HCT116 (cell line): ENCODE data around the gene TTC39C. TPM values are rescaled to one million over a fixed set of nuclear protein-coding genes. Genes with fewer than 3 reads are reported as not detected.

ENCODE experiments used
- ATAC-seq: fragments of 200-7000 bp; cut with Tn5 transposase; 2 replicates; pipeline ENCODE4 v1.9.1; 2020; ENCODE audit warnings: mild to moderate bottlenecking, moderate library complexity
- BruUV-seq: library from RNA; stranded (reverse); fragments of 400-500 nt; replicated peaks from 2 replicates; lab custom pipeline; 2021; lab: Mats Ljungman, UMichigan
- CTCF ChIA-PET: fragments of 300-600 bp; sonication (Branson Sonifier 250); formaldehyde crosslinking; loops from one replicate; lab custom pipeline; 2021; ENCODE audit warnings: antibody characterized with exemption; lab: Charles Lee
- POLR2A ChIA-PET: fragments of 300-600, 350-600 bp; sonication (Branson Sonifier 250); formaldehyde crosslinking; loops from one replicate; lab custom pipeline; 2021; ENCODE audit warnings: antibody characterized with exemption; lab: Charles Lee
- RAD21 ChIA-PET, 2 experiments: fragments of 300-600 bp; sonication (Branson Sonifier 250); formaldehyde crosslinking; loops; one replicate each; lab custom pipeline; 2023; ENCODE audit warnings: low total read pairs in 2 of 2; ENCODE audit not compliant: uncharacterized antibody in 2 of 2, unreplicated experiment in 2 of 2, low non-redundant PET in 1 of 2; lab: Charles Lee
- DNase-seq: peaks from one replicate; pipeline ENCODE4 v3.0.0-alpha.2; 2010; ENCODE audit warnings: low read depth, low spot score
- H2AFZ ChIP-seq: fragments of 200-600 bp; shearing (Covaris generic), sonication (generic); 2 replicates; pipeline ENCODE4 v1.6.1; 2017; ENCODE audit warnings: low read depth, mixed run types, mixed read lengths, antibody characterized with exemption, low read length; ENCODE audit not compliant: poor library complexity, severe bottlenecking
- H3K27ac ChIP-seq: 2 replicates; pipeline ENCODE4 v1.5.1; 2012; ENCODE audit warnings: low read depth, low read length
- H3K27me3 ChIP-seq: fragments of 200-600 bp; sonication (generic); 2 replicates; pipeline ENCODE4 v1.6.1; 2016; ENCODE audit warnings: mixed run types, low read length, mixed read lengths; ENCODE audit not compliant: insufficient read depth
- H3K36me3 ChIP-seq, 2 experiments: fragments of 200-500 bp in 1 of 2; fragments of 200-600 bp in 1 of 2; sonication (Bioruptor generic) in 1 of 2; sonication (generic) in 1 of 2; 2 replicates each; pipeline versions ENCODE4 v1.5.1 to v1.6.1; 2014 to 2016; ENCODE audit warnings: low read length in 2 of 2, inconsistent platforms in 1 of 2, mixed read lengths in 1 of 2, mixed run types in 1 of 2; ENCODE audit not compliant: insufficient read depth in 2 of 2, control insufficient read depth in 1 of 2
- H3K4me1 ChIP-seq, 2 experiments: fragments of 200-600 bp in 1 of 2; sonication (generic) in 1 of 2; 2 replicates each; pipeline versions ENCODE4 v1.5.1 to v1.6.1; 2012 to 2017; ENCODE audit warnings: low read length in 2 of 2, inconsistent platforms in 1 of 2, mild to moderate bottlenecking in 1 of 2, mixed read lengths in 1 of 2, mixed run types in 1 of 2, moderate library complexity in 1 of 2; ENCODE audit not compliant: insufficient read depth in 2 of 2, control insufficient read depth in 1 of 2
- H3K4me2 ChIP-seq: fragments of 200-600 bp; sonication (generic); 2 replicates; pipeline ENCODE4 v1.6.1; 2017; ENCODE audit warnings: mixed run types, low read length, mixed read lengths
- H3K4me3 ChIP-seq, 2 experiments: fragments of 200-600 bp in 1 of 2; sonication (generic) in 1 of 2; replicated peaks in 1 of 2; 2 replicates each; pipeline ENCODE4 v1.5.1; 2011 to 2016; ENCODE audit warnings: low read length in 2 of 2, control low read depth in 1 of 2, low read depth in 1 of 2, mild to moderate bottlenecking in 1 of 2, mixed read lengths in 1 of 2, mixed run types in 1 of 2
- H3K79me2 ChIP-seq: fragments of 200-600 bp; sonication (generic); 2 replicates; pipeline ENCODE4 v1.6.1; 2017; ENCODE audit warnings: mild to moderate bottlenecking, mixed run types, low read length, moderate library complexity, mixed read lengths; ENCODE audit not compliant: insufficient read depth
- H3K9ac ChIP-seq: fragments of 200-600 bp; sonication (generic); 2 replicates; pipeline ENCODE4 v1.6.1; 2016; ENCODE audit warnings: low read length, mixed read lengths
- H3K9me2 ChIP-seq: fragments of 200-600 bp; sonication (generic), shearing (Covaris generic); 2 replicates; pipeline ENCODE4 v1.6.1; 2017; ENCODE audit warnings: mixed run types, mild to moderate bottlenecking, moderate library complexity; ENCODE audit not compliant: insufficient read depth
- H3K9me3 ChIP-seq, 2 experiments: fragments of 200-500 bp in 1 of 2; fragments of 200-600 bp in 1 of 2; sonication (Bioruptor generic) in 1 of 2; sonication (generic) in 1 of 2; 2 replicates each; pipeline ENCODE4 v1.6.1; 2014 to 2017; ENCODE audit warnings: low read length in 2 of 2, mixed read lengths in 2 of 2, inconsistent platforms in 1 of 2, low read depth in 1 of 2, mild to moderate bottlenecking in 1 of 2, mixed run types in 1 of 2, moderate library complexity in 1 of 2; ENCODE audit not compliant: control insufficient read depth in 1 of 2, insufficient read depth in 1 of 2
- H4K20me1 ChIP-seq: fragments of 200-600 bp; sonication (generic), shearing (Covaris generic); 2 replicates; pipeline ENCODE4 v1.6.1; 2017; ENCODE audit warnings: mixed run types, mild to moderate bottlenecking, moderate library complexity; ENCODE audit not compliant: insufficient read depth
- ATF3 ChIP-seq: IDR thresholded peaks from 2 replicates; pipeline ENCODE4 v1.6.1; 2012
- CBX3 ChIP-seq: IDR thresholded peaks from 2 replicates; pipeline ENCODE4 v1.6.1; 2012; ENCODE audit warnings: low read depth
- CTCF ChIP-seq, 3 experiments: fragments of 200-600 bp in 1 of 3; sonication (generic) in 1 of 3; IDR thresholded peaks in 2 of 3; conservative IDR thresholded peaks in 1 of 3; 2 replicates each; pipeline ENCODE4 v1.5.1; 2012 to 2017; ENCODE audit warnings: low read depth in 2 of 3, low read length in 2 of 3, antibody characterized with exemption in 1 of 3, borderline replicate concordance in 1 of 3, control low read depth in 1 of 3, mild to moderate bottlenecking in 1 of 3, mixed read lengths in 1 of 3, mixed run types in 1 of 3, moderate library complexity in 1 of 3; ENCODE audit not compliant: insufficient read depth in 1 of 3
- EGR1 ChIP-seq: IDR thresholded peaks from 2 replicates; pipeline ENCODE4 v1.6.1; 2012; ENCODE audit warnings: low read depth
- EZH2 ChIP-seq: fragments of 200-600 bp; sonication (generic); IDR thresholded peaks from 2 replicates; pipeline ENCODE4 v1.6.1; 2017; ENCODE audit warnings: antibody characterized with exemption, mixed run types
- MAX ChIP-seq: IDR thresholded peaks from 2 replicates; pipeline ENCODE4 v1.6.1; 2012
- POLR2A ChIP-seq: IDR thresholded peaks from 2 replicates; pipeline ENCODE4 v1.7.0; 2011; ENCODE audit warnings: borderline replicate concordance; ENCODE audit not compliant: insufficient read depth, insufficient read length; ENCODE audit errors: extremely low read depth
- YY1 ChIP-seq: IDR thresholded peaks from 2 replicates; pipeline ENCODE4 v1.6.1; 2011; ENCODE audit warnings: low read length, low read depth, moderate library complexity, mild to moderate bottlenecking; ENCODE audit not compliant: insufficient replicate concordance; ENCODE audit errors: extremely low read depth
- ZBTB33 ChIP-seq: IDR thresholded peaks from 2 replicates; pipeline ENCODE4 v1.6.1; 2011; ENCODE audit warnings: mild to moderate bottlenecking, low read length, moderate library complexity; ENCODE audit not compliant: insufficient replicate concordance; ENCODE audit errors: extremely low read depth
- intact Hi-C: fragments of 100-400 bp; cut with micrococcal nuclease; formaldehyde crosslinking; loops from 2 replicates; pipeline ENCODE4 v1.10.0; 2022
- total RNA-seq: library from RNA; stranded (reverse); gene quantifications from one replicate; pipeline ENCODE4 v1.2.1, GENCODE V29; 2021; ENCODE audit not compliant: unreplicated experiment

The TTC39C gene
- total RNA-seq, 1 experiment from 2014 or later: 24.8 TPM

- no peaks in the 10 kb centered on the region for H3K27me3 ChIP-seq
- H3K9ac ChIP-seq: no peak overlapping the region
- H3K9me2 ChIP-seq: no peaks in the 10 kb centered on the region
- no peaks in the 10 kb centered on the region for H3K79me2 ChIP-seq
- DNase-seq: no peak
- ATAC-seq: no peak
- no TSS peak for BruUV-seq
- intact Hi-C loops: no loop called here
- POLR2A ChIA-PET: no interaction called here
- RAD21 ChIA-PET: no interaction called here
- H3K4me1 ChIP-seq: peaks cover 4 to 6% of the 10 kb centered on the region in 2 experiments; a peak in 3 of 4 replicates
- TF ChIP-seq ATF3 (no peak), MAX (no peak), CTCF (IDR thresholded peaks at IDR 0.05 in 2 of 3, conservative IDR thresholded peaks at IDR 0.05 in 1 of 3; ENCODE audit: borderline replicate concordance in 1 of 3, insufficient read depth in 1 of 3, low read depth in 2 of 3, low read length in 2 of 3) (no peak), POLR2A (no peak), CBX3 (no peak), EZH2 (no peak), YY1 (no peak), EGR1 (no peak), ZBTB33 (no peak)
- no peak overlapping the region for H3K4me2 ChIP-seq
- H3K36me3 ChIP-seq: no peaks in the 10 kb centered on the region
- CTCF ChIA-PET: no interaction called here
- H2AFZ ChIP-seq: no peak overlapping the region
- no peak overlapping the region for H3K27ac ChIP-seq
- H3K4me3 ChIP-seq: no peak overlapping the region
- no peaks in the 10 kb centered on the region for H3K9me3 ChIP-seq
- no peaks in the 10 kb centered on the region for H4K20me1 ChIP-seq
Observed at GRCh38 chr18:23990474-23991410, 23.8 kb upstream of the TTC39C start.
